ENCODE measurements around the gene TSHZ3. TPM values are rescaled to one million over a fixed set of nuclear protein-coding genes. Genes with fewer than 3 reads are reported as not detected.

TSHZ3 gene
- total and polyA plus RNA-seq, 7 donors = 0.46 to 27.7 (median 16.1) TPM

- DNase-seq = no peak
- Histone ChIP-seq H3K27ac (no peak overlapping the region), H3K27me3 (no peaks in the 10 kb centered on the region), H3K4me1 (peaks cover 0 to 10% (median 0%) of the 10 kb centered on the region in 4 donors), H3K4me3 (no peak overlapping the region), H3K9me3 (no peaks in the 10 kb centered on the region), H3K36me3 (no peaks in the 10 kb centered on the region)
- 85 to 90% methylated on average over 4 of the region's 4 CpGs for WGBS, 2 donors
- intact Hi-C loops (cut with DNase I) = no loop called here
- no peak for TF ChIP-seq CTCF (IDR thresholded peaks at IDR 0.05)
- TF ChIP-seq EP300 (IDR thresholded peaks at IDR 0.05) = no peak
- no peak for TF ChIP-seq POLR2A (IDR thresholded peaks at IDR 0.05)
- no peak for TF ChIP-seq POLR2AphosphoS5 (IDR thresholded peaks at IDR 0.05)
These were observed 122.9 kb downstream of the TSHZ3 start for GRCh38 chr19:31226151-31226935.

Measured in sigmoid colon (tissue), 7 donors.